HG02623 (cell line): ENCODE data around the gene ZNF716.
"Not testable (repeated sequence)": the region's sequence is repeated elsewhere in the genome, so short reads cannot be mapped to it uniquely, and the experiment has no call there.

Experiments used
- ATAC-seq: cut with Tn5 transposase; IDR thresholded peaks from one replicate; pipeline ENCODE4 v1.9.1; 2021; ENCODE audit warnings: moderate library complexity; ENCODE audit not compliant: unreplicated experiment

Gene ZNF716

DNA sequence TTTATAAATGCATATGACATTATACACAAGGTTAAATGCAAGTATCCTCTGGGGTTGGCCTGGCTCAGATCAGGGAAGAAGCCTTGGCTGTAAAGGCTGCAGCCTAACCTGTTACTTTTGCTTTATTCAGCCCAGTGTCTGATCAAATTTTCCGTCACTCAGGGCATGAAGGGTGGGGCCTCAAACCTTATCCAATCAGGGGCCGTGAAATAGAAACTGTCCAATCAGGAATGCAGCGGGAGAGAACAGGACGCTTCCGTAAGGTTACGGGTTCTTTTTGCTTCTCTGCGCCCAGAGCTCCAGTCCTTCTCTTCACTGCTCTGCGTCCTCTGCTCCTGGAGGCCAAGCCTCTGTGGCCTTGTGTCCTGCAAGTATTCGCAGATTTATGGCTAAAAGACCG, at the start of gene ZNF716:
ZNF716 (plus strand) TSS at position 274 of the 400 bp plus-strand sequence; CDS start at position 386, 112 bp downstream.
- ATAC-seq, result no peak

DNA sequence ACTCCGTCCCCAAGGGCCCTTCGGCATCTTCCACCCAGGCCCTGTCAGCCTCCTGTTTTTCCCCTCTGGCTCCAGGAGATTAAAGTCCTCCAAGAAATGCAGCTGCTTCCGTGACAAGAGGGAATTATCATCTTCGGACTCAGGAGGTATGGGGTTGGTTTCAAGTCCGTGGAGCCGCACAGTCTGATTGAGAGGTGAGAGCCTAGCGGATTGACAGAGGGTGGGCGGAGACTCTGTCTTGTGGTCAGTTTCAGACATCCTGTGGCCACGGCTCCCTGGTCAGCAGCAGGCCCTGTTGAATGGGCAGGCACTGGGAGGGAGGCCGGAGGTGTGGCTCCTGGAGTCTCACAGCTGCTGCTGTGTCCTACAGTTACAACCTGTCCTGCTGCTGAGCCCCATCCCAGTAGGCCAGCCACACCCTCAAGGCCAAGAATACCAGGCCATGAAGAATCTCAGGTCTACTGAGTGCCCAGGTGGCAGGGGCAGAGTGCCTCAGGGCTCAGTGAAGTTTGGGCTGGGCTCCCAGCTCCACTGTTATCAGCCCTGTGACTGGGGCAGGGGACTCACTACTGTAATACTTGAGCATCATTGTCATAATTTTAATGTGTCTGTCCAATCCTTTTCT, 49.3 kb upstream of the ZNF716 start:
- ATAC-seq, result no peak

DNA sequence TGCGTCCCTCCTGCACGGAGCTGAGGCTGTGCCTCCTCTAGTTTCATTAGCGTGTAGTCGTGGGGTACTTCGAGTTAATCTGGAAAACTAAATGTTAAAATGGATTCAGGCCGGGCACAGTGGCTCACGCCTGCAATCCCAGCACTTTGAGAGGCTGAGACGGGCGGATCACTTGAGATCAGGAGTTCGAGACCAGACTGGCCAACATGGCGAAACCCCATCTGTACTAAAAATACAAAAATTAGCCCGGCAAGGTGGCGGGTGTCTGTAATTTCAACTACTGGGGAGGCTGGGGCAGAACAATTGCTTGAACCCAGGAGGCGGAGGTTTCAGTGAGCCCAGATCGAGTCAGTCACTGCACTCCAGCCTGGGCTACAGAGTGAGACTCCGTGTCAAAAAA, 46.9 kb upstream of the ZNF716 start:
- ATAC-seq, result not testable (repeated sequence)

DNA sequence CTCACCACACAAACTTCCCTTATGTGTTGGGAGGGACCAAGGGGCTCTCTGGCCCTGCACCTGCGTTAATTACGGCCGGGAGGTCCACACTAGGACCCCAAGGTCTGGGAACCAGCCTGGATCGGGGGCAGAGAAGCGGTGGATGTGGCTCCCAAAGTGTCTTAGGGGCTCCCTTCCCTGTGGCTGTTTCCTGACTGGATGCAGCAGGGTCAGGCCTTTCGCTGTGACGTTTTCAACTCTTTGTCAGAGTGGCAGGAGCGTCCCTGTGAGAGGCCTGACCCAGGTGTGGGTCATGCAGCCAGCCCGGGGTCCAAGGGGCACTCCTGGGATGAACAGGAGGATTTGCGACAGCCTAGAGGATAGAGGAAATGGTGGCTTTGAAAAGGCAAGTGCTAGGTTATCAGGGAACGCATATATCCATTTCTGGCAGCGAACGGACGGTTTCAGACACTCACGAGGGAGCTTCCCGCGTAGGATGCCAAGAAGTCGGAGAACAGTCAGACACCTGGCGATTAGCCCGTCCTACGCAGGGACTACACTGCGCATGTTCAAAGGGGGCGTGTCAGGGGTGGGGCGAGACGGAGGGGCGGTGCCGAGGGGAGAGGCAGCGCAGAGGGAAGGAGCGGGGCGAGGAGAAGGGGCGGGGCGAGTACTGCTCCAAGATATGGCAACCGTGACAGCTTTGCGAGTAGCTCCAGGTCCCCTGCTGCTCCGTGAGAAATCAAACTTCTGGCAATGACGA, 46.2 kb upstream of the ZNF716 start:
- ATAC-seq, result no peak

DNA sequence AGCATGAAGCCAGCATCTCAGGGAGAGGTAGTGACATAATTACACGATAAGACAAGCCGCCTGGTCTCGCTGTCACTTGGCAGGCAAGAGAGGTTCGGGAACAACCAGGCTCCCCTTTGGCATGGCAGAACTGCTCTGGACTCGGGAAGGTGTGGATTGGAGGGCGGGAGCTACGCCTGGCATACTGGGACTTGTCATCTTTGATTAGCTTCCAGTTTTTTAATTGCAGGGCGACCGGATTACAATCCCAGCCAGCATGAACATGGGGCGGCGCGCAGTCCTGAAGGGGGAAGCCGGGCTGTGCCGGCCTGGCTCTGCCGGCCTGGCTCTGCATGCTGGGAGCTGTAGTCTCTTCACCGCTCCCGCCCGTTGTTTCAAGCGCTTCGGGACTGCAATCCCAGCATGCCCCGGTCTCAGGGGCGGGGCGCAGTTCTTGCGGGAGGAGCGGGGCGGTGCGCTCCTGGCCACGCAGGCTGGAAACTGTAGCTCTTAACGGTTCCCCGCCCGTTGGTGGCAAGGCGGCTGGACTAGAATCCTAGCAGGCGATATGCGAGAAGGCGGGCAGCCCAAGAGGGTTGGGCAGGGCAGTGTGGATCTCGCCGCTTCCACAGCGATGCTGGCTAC, 45.5 kb upstream of the ZNF716 start:
- ATAC-seq, result no peak

DNA sequence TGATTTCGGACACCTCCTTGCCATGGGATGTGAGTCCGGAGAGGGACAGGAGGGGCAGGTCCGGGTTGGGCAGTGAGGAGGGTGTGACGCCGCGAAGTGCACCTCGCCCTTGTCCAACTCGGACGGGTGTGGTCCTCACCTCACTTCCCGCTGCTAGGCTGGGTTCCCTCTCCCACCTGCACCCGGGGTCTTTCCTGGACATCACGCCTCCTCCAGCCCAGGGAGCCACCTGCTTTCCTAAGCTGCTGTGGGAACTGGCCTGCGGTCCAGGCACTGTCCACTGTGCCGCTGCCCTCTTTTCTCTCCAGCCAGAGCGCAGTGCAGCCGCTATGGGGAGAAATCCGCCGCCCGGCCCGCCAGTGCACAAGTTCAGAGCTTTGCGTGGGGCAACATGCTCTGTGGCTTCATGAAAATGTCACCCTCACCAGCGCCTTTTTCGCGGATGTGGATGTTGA, 45.0 kb upstream of the ZNF716 start:
- ATAC-seq, result no peak

DNA sequence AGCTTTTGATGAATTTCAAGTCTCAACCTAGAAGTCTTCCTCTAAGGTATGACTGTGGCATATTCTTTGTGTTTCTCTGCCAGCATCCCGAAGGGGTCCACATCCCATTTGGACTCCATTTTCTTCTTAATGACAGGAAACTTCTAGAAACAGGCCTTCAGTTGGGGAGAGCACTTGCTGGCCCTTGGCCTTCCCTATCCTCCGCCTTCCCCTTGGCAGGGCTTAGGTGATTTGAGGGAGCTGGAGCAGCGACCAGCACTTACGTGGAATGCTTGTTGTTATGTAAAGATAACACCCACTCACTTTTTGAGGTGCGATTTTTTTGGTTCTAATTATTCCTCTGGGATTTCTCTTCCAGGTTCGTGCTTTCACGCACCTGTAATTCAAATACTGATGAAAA, 42.9 kb upstream of the ZNF716 start:
- ATAC-seq, result no peak

DNA sequence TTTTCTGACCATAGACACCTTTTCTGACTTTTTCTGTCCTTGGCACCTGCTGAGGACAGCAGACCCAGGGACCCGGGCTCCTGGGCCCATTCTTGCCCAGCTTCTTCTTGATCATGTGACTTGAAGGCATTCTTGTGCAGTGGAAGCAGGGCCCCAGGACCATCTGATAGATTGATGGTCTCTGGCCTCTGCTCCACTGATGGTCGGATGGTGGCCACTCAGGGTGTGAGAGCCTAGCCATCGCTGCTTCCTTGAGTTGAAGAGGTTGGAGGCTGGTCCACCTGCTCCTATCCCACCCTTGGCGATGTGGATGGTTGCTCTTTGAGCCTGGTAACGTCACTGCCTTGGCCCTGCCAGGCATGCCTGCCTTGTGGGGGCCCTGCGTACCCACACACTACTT, 37.8 kb upstream of the ZNF716 start:
- ATAC-seq, result no peak

DNA sequence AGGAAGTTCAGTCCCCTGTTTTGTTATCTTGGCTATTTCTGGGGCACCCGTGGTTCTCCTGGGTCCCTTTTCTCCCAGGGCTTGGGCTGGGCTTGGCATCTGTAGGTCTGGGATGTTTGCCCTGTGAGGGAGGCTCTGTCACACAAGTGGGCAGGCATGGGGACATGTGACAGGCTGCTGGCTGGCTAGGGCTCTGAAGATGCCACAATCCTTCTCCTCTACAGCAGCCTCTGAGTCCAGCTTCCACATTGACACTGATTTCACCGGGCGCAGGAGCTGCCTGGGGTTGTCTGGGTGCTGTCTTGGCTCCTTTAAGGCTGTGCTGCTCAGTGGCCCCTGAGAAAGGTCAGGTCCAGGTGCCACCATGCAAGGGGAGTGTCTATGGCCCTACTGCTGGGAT, 37.4 kb upstream of the ZNF716 start:
- no peak for ATAC-seq

DNA sequence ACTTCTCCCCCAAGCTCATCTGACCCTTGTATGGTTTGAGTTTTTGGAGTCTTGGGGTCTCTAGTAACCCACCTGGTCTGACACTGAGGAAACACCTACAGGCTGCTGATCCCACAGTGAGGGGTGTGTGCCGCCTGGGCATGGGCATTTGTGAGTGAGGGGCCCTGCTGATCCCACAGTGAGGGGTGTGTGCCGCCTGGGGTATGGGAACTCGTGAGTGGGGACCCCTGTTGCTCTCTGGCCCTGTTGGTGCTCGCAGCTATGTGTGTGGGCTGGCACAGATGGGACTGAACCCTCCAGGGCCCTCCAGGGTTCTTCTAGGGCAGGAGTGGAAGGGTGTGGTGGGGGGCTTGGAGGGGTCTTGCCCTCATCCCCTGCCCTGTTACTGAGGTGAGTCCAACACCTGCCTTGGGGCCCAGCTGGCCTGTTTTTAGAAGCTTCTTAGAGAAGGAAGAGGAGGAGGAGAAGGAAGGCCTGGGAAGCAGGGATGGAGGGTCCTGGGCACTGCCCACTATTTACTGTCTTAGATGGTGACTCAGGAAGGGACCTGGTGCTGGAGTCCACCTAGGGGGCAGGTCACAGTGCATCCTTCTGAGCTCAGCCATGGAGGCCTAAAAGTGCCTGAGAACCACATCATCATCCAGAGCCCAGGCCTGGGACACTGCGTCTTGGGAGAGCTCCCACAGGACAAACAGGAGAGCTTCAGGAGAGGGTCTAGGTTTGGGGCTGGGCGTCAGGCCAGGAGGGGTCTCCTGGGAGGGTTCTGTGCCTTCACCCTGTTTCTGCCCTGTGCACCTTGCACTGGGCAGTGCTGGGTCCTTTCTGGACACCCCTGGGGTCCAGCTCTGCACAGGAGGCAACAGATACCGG, 36.2 kb upstream of the ZNF716 start:
- no peak for ATAC-seq

DNA sequence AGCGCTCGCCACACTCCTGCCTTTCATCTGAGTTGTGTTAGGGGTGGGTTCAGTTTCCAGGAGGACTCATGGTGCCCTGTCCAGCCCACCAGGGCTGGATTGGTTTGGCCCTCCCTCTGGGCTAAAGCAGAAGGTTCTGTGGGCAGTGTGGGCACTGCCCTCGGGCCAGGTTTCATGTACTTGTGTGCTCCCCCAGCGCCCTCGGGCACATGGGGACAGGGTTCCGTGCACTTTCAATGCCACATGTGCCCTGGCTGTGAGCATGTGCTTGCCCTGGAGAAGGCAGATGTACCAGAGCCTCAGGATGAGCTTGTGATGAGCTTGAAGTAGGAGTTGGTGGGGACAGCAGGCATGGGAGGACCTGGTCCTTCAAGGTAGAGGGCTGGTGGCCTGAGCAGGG, 35.6 kb upstream of the ZNF716 start:
- ATAC-seq, result no peak

DNA sequence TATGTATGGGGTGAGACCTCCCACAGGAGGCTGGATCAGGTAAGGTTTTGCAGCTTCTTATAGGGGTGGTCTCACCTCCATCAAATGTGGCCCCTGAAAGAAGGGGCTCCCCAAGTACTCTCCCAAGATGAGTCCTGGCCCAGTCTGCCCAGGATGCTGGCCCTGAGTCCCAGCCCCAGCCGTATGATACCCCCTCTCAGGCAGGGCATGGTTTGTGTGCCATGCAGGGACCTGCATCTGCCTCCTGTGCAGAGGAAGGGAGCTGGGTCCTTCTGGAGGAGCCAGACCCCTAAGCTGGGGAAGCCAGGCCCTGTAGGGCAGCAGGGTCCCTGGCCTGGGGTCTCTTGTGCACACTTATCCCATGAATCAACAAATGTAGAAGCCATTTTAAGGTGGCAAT, 35.1 kb upstream of the ZNF716 start:
- ATAC-seq, result no peak

DNA sequence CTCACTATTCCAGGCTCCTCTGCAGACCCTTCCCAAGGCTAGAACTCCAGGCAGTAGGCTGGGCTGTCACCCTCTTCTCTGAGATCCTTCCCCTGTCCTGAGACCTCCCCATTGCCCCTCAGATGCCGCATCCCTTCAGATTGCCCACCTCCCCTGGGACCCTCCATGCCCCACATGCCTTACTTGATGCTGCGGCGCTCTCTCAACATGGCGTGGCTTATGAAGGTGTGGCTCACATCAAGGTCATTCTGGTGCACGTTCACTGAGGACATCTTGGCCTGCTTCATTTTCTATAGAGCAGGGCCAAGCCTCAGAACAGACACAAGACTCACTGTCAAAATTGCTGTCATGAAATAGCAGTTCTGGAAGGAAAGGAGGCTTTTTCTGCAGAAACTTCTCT, 34.7 kb upstream of the ZNF716 start:
- ATAC-seq, result no peak

DNA sequence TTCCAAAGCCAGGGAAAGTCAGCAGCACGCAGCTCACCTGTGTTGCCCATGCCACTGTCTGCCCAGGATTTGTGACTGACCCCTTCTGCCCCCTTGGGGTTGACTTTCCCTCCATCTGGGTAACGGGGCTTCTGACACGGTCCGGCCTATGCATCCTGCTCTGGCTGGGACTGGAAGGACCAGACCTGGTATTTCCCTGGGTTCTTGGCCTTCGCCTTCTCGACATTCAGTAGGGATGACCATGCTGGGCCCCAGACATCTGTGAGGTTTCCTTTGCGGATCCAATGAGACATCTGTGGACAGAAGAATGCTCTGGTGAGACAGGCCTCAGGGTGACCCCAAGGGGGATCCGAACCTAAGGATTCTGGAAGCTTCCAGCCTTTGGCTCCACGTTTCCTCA, 34.2 kb upstream of the ZNF716 start:
- no peak for ATAC-seq

DNA sequence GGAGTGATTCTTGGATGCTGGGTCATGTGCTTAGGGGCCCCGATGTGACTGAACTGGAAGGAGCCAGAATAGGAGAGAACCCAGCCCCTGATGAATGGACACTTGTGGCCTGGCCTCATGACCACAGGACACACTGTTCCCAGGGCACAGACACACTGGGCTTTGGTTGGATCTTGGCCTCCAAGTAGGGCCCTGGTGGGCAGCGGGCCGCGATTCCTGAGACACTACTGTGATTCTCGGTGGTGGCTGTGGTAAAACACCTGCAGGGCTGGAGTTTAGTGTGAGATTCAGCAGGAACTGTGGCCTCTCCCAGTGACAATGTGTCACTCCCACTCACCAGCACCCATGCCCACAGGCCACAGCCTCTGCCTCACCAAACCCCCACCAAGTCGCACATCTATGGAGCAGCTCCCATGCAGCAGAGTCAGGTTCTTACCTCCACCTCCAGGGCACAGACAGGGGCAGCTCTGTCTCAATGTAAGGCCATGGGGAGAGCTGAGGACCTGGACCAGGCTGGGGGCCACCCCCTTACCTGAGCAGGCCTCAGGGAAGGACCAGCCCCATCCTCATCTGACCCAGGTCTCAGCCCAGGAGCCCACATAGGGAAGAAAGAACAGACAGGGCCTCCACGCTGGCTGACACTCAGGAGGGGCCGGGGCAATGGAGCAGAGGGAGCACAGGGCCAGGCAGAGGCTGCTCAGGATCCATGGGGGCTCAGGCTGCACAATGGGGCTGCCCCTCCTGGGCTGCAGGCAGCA, 33.2 kb upstream of the ZNF716 start:
- ATAC-seq, result no peak

DNA sequence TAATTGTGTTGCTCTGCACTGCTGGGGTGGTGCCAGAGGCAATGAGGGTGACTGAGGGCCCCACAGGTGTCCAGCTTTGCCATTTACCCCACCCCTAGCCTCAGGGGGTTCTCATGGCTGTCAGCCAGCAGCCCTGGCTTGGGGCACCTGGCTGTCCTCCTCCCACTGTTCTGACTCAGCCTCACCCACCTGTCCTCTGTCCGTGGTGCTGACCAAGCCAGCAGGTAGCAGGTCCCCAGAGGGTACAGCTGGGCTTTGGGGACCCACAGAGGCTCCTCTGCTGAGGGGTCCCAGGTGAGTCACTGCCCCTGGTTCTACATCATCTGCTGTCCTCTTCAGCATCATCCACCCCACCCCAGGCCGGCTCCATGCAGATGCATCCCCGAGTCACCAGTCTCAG, 32.2 kb upstream of the ZNF716 start:
- ATAC-seq, result no peak

DNA sequence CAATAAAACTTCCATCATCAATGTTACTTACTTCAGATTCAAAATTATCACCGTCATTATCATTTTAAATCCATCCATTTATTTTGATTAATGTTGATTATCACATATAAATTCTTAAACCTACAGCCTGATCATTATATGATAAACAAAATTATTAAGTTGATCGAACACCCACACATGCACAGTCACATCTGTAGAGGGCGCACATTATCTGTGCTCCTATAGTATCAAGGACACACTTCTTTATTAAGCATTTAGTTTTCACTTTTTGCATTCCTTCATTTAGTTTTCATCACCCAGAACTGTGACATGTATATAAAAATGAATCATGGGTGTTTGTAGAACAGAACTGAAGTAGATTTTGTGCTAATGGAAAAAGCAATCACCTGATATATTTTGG, 26.2 kb upstream of the ZNF716 start:
- no peak for ATAC-seq

DNA sequence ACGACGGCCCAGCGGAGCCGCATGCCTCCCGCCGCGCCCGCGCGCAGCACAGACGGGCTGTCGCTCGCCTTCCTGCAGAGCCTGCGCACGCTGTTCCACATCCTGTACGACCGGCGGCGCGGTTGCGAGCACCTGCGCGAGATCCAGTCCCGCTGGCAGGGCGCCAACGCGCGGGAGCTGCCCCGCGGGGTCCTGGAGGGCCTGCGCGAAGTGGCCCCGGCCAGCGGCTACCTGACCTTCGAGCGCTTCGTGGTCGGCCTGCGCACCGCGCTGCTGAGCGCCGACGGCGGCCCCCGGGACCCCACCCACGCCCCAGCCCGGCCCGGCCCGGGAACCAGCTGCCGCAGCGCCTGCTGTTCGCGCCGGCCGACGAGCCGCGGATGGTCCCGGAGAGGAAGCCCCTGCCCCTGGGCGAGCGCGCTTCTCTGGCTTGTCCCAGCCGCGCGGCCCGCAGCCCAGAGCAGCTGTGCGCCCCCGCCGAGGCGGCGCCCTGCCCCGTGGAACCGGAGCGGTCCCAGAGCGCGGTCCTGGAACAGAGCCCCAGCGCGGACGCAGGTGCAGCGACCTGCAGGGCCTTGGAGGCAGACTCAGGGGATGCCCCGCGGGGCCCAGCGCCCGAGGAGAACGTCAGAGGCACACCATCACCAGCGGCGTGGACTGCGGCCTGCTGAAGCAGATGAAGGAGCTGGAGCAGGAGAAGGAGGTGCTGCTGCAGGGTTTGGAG, 25.3 kb upstream of the ZNF716 start:
- no peak for ATAC-seq

DNA sequence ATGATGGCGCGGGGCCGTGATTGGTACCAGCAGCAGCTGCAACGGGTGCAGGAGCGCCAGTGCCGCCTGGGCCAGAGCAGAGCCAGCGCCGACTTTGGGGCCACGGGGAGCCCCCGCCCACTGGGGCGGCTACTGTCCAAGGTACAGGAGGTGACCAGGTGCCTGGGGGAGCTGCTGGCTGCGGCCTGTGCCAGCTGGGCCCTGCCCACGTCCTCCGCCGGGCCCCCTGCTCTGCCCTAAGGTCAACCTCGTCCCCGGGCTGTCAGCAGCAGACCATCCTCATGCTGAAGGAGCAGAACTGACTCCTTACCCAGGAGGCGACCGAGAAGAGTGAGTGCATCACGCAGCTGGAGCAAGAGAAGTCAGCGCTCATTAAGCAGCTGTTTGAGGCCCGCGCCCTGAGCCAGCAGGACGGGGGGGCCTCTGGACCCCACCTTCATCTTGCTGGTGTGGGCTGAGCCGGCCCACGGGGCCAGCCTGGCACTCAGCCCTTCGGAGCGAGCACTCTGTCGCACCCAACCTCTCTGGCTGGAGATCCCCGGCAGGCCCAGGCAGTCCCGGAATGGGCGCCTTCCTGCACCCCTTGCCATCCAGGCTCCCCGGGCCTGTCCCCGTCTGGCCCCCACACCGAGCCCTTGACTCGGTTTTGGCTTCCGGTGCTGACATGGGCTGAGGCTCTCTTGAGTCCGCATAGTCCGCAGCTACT, 24.6 kb upstream of the ZNF716 start:
- no peak for ATAC-seq
